Nephron progenitor cell (in vitro differentiated cells): ENCODE measurements around the gene GMDS.

Source experiments
- DNase-seq: peaks from one replicate; pipeline ENCODE4 v3.0.0; 2021
- H3K27ac Mint-ChIP-seq: 2 replicates; pipeline ENCODE4 v1.8.0; 2021; ENCODE audit warnings: mild to moderate bottlenecking, moderate library complexity, mixed read lengths
- H3K27me3 Mint-ChIP-seq: 2 replicates; pipeline ENCODE4 v1.8.0; 2021; ENCODE audit warnings: mild to moderate bottlenecking, low read depth, mixed read lengths; ENCODE audit not compliant: poor library complexity
- H3K36me3 Mint-ChIP-seq: 2 replicates; pipeline ENCODE4 v1.8.0; 2021; ENCODE audit warnings: low read depth, mixed read lengths
- H3K4me1 Mint-ChIP-seq: 2 replicates; pipeline ENCODE4 v1.8.0; 2021; ENCODE audit warnings: mixed read lengths
- H3K4me3 Mint-ChIP-seq: 2 replicates; pipeline ENCODE4 v1.8.0; 2021; ENCODE audit warnings: mild to moderate bottlenecking, moderate library complexity, mixed read lengths
- H3K9me3 Mint-ChIP-seq: 2 replicates; pipeline ENCODE4 v1.8.0; 2021; ENCODE audit warnings: mild to moderate bottlenecking, moderate library complexity, mixed read lengths
- CTCF ChIP-seq: fragments of 200-600 bp; sonication (generic); IDR thresholded peaks from 2 replicates; pipeline ENCODE4 v1.5.0; 2021; ENCODE audit warnings: antibody characterized with exemption

The GMDS gene

GRCh38 chr6:2221726-2222274 is 23.6 kb downstream of the GMDS start:
- H3K9me3 Mint-ChIP-seq, result no peaks in the 10 kb centered on the region
- H3K27me3 Mint-ChIP-seq, result peaks cover 4% of the 10 kb centered on the region
- H3K36me3 Mint-ChIP-seq, result no peaks in the 10 kb centered on the region
- H3K4me3 Mint-ChIP-seq, result no peak overlapping the region
- TF ChIP-seq CTCF, result no peak
- H3K27ac Mint-ChIP-seq, result no peak overlapping the region
- H3K4me1 Mint-ChIP-seq, result peaks cover 20% of the 10 kb centered on the region
- no peak for DNase-seq

GRCh38 chr6:2220154-2220553 is 25.3 kb downstream of the GMDS start:
- TF ChIP-seq CTCF, result no peak
- Mint-ChIP-seq H3K4me1 (peaks cover 15% of the 10 kb centered on the region), H3K27me3 (peaks cover 8% of the 10 kb centered on the region), H3K36me3 (no peaks in the 10 kb centered on the region), H3K9me3 (no peaks in the 10 kb centered on the region), H3K27ac (no peak overlapping the region), H3K4me3 (no peak overlapping the region)
- DNase-seq, result no peak

GRCh38 chr6:2218866-2219265 is 26.5 kb downstream of the GMDS start:
- Mint-ChIP-seq H3K4me3 (no peak overlapping the region), H3K9me3 (no peaks in the 10 kb centered on the region), H3K27ac (no peak overlapping the region), H3K36me3 (no peaks in the 10 kb centered on the region), H3K4me1 (peaks cover 18% of the 10 kb centered on the region), H3K27me3 (peaks cover 8% of the 10 kb centered on the region)
- no peak for DNase-seq
- no peak for TF ChIP-seq CTCF

- TF ChIP-seq CTCF, result no peak
- H3K27ac Mint-ChIP-seq, result no peak overlapping the region
- H3K27me3 Mint-ChIP-seq, result peaks cover 4% of the 10 kb centered on the region
- H3K36me3 Mint-ChIP-seq, result no peaks in the 10 kb centered on the region
- H3K4me3 Mint-ChIP-seq, result no peak overlapping the region
- H3K9me3 Mint-ChIP-seq, result no peaks in the 10 kb centered on the region
- H3K4me1 Mint-ChIP-seq, result peaks cover 28% of the 10 kb centered on the region
- DNase-seq, result no peak
Observed at GRCh38 chr6:2216794-2217383, 28.5 kb downstream of the GMDS start.

GRCh38 chr6:2215342-2215741 is 30.1 kb downstream of the GMDS start:
- H3K27me3 Mint-ChIP-seq, result peaks cover 4% of the 10 kb centered on the region
- no peak overlapping the region for H3K4me3 Mint-ChIP-seq
- H3K36me3 Mint-ChIP-seq, result no peaks in the 10 kb centered on the region
- H3K4me1 Mint-ChIP-seq, result peaks cover 40% of the 10 kb centered on the region
- H3K9me3 Mint-ChIP-seq, result no peaks in the 10 kb centered on the region
- no peak for DNase-seq
- peak overlapping the region; percentile 5 for H3K27ac Mint-ChIP-seq
- no peak for TF ChIP-seq CTCF

GRCh38 chr6:2213086-2213485 is 32.3 kb downstream of the GMDS start:
- H3K9me3 Mint-ChIP-seq, result no peaks in the 10 kb centered on the region
- peak overlapping the region; percentile 18 for H3K4me3 Mint-ChIP-seq
- DNase-seq, result peak; percentile 16
- peaks cover 4% of the 10 kb centered on the region for H3K27me3 Mint-ChIP-seq
- H3K4me1 Mint-ChIP-seq, result peaks cover 53% of the 10 kb centered on the region
- H3K27ac Mint-ChIP-seq, result no peak overlapping the region
- TF ChIP-seq CTCF, result no peak
- H3K36me3 Mint-ChIP-seq, result no peaks in the 10 kb centered on the region
